Motor neuron (in vitro differentiated cells): ENCODE measurements around the gene PARP4. TPM values are rescaled to one million over a fixed set of nuclear protein-coding genes. Genes with fewer than 3 reads are reported as not detected.
"Not testable (repeated sequence)": the region's sequence is repeated elsewhere in the genome, so short reads cannot be mapped to it uniquely, and the experiment has no call there.

ENCODE experiments used
- ATAC-seq, 8 experiments: fragments of 200-7000 bp; cut with Tn5 transposase; replicated peaks in 6 of 8; 2 replicates each; pipeline ENCODE4 v1.8.0; 2021; ENCODE audit warnings: mild to moderate bottlenecking in 8 of 8, moderate library complexity in 8 of 8
- H3K27ac ChIP-seq, 2 donors: fragments of 250-450 bp; sonication (Bioruptor Pico); 2 replicates each; pipeline ENCODE4 v1.9.0; 2021; ENCODE audit warnings: antibody characterized with exemption in 2 of 2, mild to moderate bottlenecking in 2 of 2, moderate library complexity in 1 of 2
- H3K4me1 ChIP-seq, 2 donors: fragments of 250-450 bp; sonication (Bioruptor Pico); replicated peaks in 1 of 2; 2 replicates each; pipeline ENCODE4 v1.6.1; 2021; ENCODE audit warnings: antibody characterized with exemption in 2 of 2, mild to moderate bottlenecking in 2 of 2, moderate library complexity in 1 of 2
- H3K4me3 ChIP-seq, 5 donors: fragments of 250-450 bp; sonication (Bioruptor Pico); 2 replicates each; pipeline ENCODE4 v1.9.0; 2021; ENCODE audit warnings: antibody characterized with exemption in 5 of 5, mild to moderate bottlenecking in 5 of 5, moderate library complexity in 4 of 5
- WGBS, 10 experiments: fragments of 450-650 bp; shearing (Covaris generic); methylation state at CpG; one replicate each; pipeline ENCODE4 v1.0.0; 2022; 5-methylcytosine and 5-hydroxymethylcytosine counted together
- in situ Hi-C, 9 experiments: fragments of 400-800 bp; cut with MboI; loops; one replicate each; pipeline ENCODE4 v1.15.0; 2021; ENCODE audit warnings: low sequenced_read_pairs in 9 of 9, low pct_unique_long_range_greater_than_20kb in 2 of 9; ENCODE audit not compliant: unreplicated experiment in 9 of 9
- total RNA-seq, 8 experiments: library from RNA; unstranded; fragments of 300-600 nt; gene quantifications; 2 replicates each; pipeline versions ENCODE4 v1.2.3 to v1.2.4, GENCODE V29; 2022

Gene PARP4
- total RNA-seq, 8 experiments from 2014 or later, result 9.1 to 39.9 (median 18.2) TPM

- no peak overlapping the region for H3K27ac ChIP-seq
- no peaks in the 10 kb centered on the region for H3K4me1 ChIP-seq
- in situ Hi-C loops, result loop anchor here in 1 of 9 experiments (25.0 kb wide), 1 partner anchor 217 kb away; the partner anchor contains the start of gene C1QTNF9
- no peak overlapping the region for H3K4me3 ChIP-seq
- 6 to 100% (median 58%) methylated on average over 1 to 4 of the region's 4 CpGs; no CpG with 5 or more reads in 4 of the 10 experiments for WGBS, 10 experiments
- ATAC-seq, result no peak
Measured at GRCh38 chr13:24528816-24529398, 16.3 kb upstream of the PARP4 start.

- Histone ChIP-seq H3K4me1 (no peaks in the 10 kb centered on the region), H3K4me3 (no peak overlapping the region), H3K27ac (no peak overlapping the region)
- no peak for ATAC-seq
- in situ Hi-C loops, result loop anchor here in 1 of 9 experiments (25.0 kb wide), 1 partner anchor 215 kb away; the partner anchor contains the start of gene C1QTNF9
- 54 to 100% (median 73%) methylated on average over 1 to 6 of the region's 6 CpGs for WGBS, 10 experiments
Measured at GRCh38 chr13:24527266-24527775, 14.7 kb upstream of the PARP4 start.

- in situ Hi-C loops, result no loop called here
- WGBS, 10 experiments, result 71 to 100% (median 100%) methylated on average over 1 of the region's 1 CpG; no CpG with 5 or more reads in 4 of the 10 experiments
- H3K4me1 ChIP-seq, result no peaks in the 10 kb centered on the region
- H3K27ac ChIP-seq, result no peak overlapping the region
- no peak overlapping the region for H3K4me3 ChIP-seq
- ATAC-seq, result no peak
Measured at GRCh38 chr13:24520733-24521132, 8.2 kb upstream of the PARP4 start.

- in situ Hi-C loops, result no loop called here
- Histone ChIP-seq H3K4me3 (no peak overlapping the region), H3K27ac (no peak overlapping the region), H3K4me1 (peaks cover 0 to 3% of the 10 kb centered on the region in 2 donors)
- WGBS, 10 experiments, result 20 to 100% (median 87%) methylated on average over 1 to 4 of the region's 6 CpGs; no CpG with 5 or more reads in 3 of the 10 experiments
- no peak for ATAC-seq
Measured at GRCh38 chr13:24516919-24517318, 4.3 kb upstream of the PARP4 start.

GRCh38 chr13:24512908-24513213 lies 283 bp upstream of the PARP4 start:
- 0 to 7% (median 1%) methylated on average over 2 to 7 of the region's 10 CpGs for WGBS, 10 experiments

GRCh38 chr13:24511816-24512196 lies 772 bp downstream of the PARP4 start:
- in situ Hi-C loops, result no loop called here
- Histone ChIP-seq H3K4me3 (peak overlapping the region; percentile 54 to 97 (median 74)), H3K27ac (peak overlapping the region in 1 of 2 donors; percentile 79), H3K4me1 (peaks cover 5 to 9% of the 10 kb centered on the region in 2 donors)
- ATAC-seq, result peak in 3 of 8 experiments; percentile 12 to 22 (median 14)
- WGBS, 10 experiments, result 0 to 32% (median 10%) methylated on average over 1 to 6 of the region's 6 CpGs; no CpG with 5 or more reads in 3 of the 10 experiments

More at GRCh38 chr13:24512908-24513213, 283 bp upstream of the PARP4 start:
- peak overlapping the region; percentile 45 to 79 for H3K27ac ChIP-seq
- no peak for ATAC-seq
- peaks cover 5 to 9% of the 10 kb centered on the region in 2 donors for H3K4me1 ChIP-seq
- H3K4me3 ChIP-seq, result peak overlapping the region; percentile 54 to 97 (median 74)
- in situ Hi-C loops, result no loop called here

GRCh38 chr13:24511019-24511815 lies 1.4 kb downstream of the PARP4 start:
- Histone ChIP-seq H3K4me3 (peak overlapping the region; percentile 54 to 97 (median 74)), H3K27ac (no peak overlapping the region), H3K4me1 (peaks cover 5 to 9% of the 10 kb centered on the region in 2 donors)
- in situ Hi-C loops, result no loop called here
- peak in 7 of 8 experiments; percentile 14 to 36 (median 22) for ATAC-seq
- 34 to 76% (median 64%) methylated on average over 1 to 13 of the region's 22 CpGs; no CpG with 5 or more reads in 2 of the 10 experiments for WGBS, 10 experiments

- Histone ChIP-seq H3K4me3 (no peak overlapping the region), H3K4me1 (peaks cover 15 to 16% of the 10 kb centered on the region in 2 donors), H3K27ac (no peak overlapping the region)
- in situ Hi-C loops, result no loop called here
- ATAC-seq, result no peak
- 60 to 100% (median 97%) methylated on average over 1 to 5 of the region's 50 CpGs; no CpG with 5 or more reads in 6 of the 10 experiments for WGBS, 10 experiments
Measured at GRCh38 chr13:24506698-24507335, 5.8 kb downstream of the PARP4 start.

GRCh38 chr13:24506283-24506682 lies 6.3 kb downstream of the PARP4 start:
- H3K4me1 ChIP-seq, result peaks cover 14 to 16% of the 10 kb centered on the region in 2 donors
- 88 to 100% (median 95%) methylated on average over 2 to 5 of the region's 6 CpGs; no CpG with 5 or more reads in 6 of the 10 experiments for WGBS, 10 experiments
- ATAC-seq, H3K27ac ChIP-seq, H3K4me3 ChIP-seq, in situ Hi-C loops: not testable (repeated sequence)

GRCh38 chr13:24505756-24506155 lies 6.8 kb downstream of the PARP4 start:
- Histone ChIP-seq H3K4me3 (no peak overlapping the region), H3K4me1 (peaks cover 9 to 11% of the 10 kb centered on the region in 2 donors), H3K27ac (no peak overlapping the region)
- no peak for ATAC-seq
- WGBS, 10 experiments, result 83 to 100% (median 95%) methylated on average over 1 to 14 of the region's 20 CpGs; no CpG with 5 or more reads in 3 of the 10 experiments
- in situ Hi-C loops, result no loop called here

GRCh38 chr13:24505256-24505655 lies 7.3 kb downstream of the PARP4 start:
- no peak overlapping the region for H3K27ac ChIP-seq
- H3K4me3 ChIP-seq, result no peak overlapping the region
- peaks cover 9 to 11% of the 10 kb centered on the region in 2 donors for H3K4me1 ChIP-seq
- ATAC-seq, result no peak
- 91 to 100% (median 100%) methylated on average over 1 to 7 of the region's 8 CpGs; no CpG with 5 or more reads in 1 of the 10 experiments for WGBS, 10 experiments
- in situ Hi-C loops, result no loop called here

- in situ Hi-C loops, result no loop called here
- Histone ChIP-seq H3K4me3 (no peak overlapping the region), H3K4me1 (peaks cover 9 to 11% of the 10 kb centered on the region in 2 donors), H3K27ac (peak overlapping the region in 1 of 2 donors; percentile 36)
- 71 to 100% (median 80%) methylated on average over 1 to 4 of the region's 4 CpGs; no CpG with 5 or more reads in 3 of the 10 experiments for WGBS, 10 experiments
- peak in 7 of 8 experiments; percentile 19 to 47 (median 34) for ATAC-seq
Measured at GRCh38 chr13:24503379-24503696, 9.2 kb downstream of the PARP4 start.
